K562 (cell line): Measurements from ENCODE around the gene ZKSCAN4. TPM values are rescaled to one million over a fixed set of nuclear protein-coding genes. Genes with fewer than 3 reads are reported as not detected.
A peak's percentile ranks its signal among the peaks of the same experiment; 100 is the strongest.

ENCODE experiments used
- ATAC-seq: fragments of 200-7000 bp; cut with Tn5 transposase; 3 replicates; pipeline ENCODE4 v1.9.1; 2020; ENCODE audit warnings: moderate library complexity
- BruUV-seq: library from RNA; stranded (reverse); fragments of 400-500 nt; replicated peaks from 2 replicates; lab custom pipeline; 2021; lab: Mats Ljungman, UMichigan
- CTCF ChIA-PET: fragments of 300-600 bp; formaldehyde crosslinking; extraction: SDS; loops from one replicate; lab custom pipeline; 2021; ENCODE audit warnings: low intra/inter-chr PET ratio; lab: Yijun Ruan, JAX
- POLR2A ChIA-PET: fragments of 300-600, 350-650 bp; sonication (Branson Sonifier 250); formaldehyde crosslinking; extraction: SDS; loops from one replicate; lab custom pipeline; 2021; ENCODE audit warnings: antibody characterized with exemption, inconsistent platforms; lab: Yijun Ruan, JAX
- DNase-seq, 4 experiments: peaks; one replicate each; pipeline versions ENCODE4 v3.0.0 to v3.0.0-alpha.2; 2011 to 2018; ENCODE audit warnings: low spot score in 3 of 4, mixed read lengths in 3 of 4; ENCODE audit errors: extremely low read depth in 1 of 4
- FAIRE-seq: peaks from 2 replicates; lab custom pipeline; 2011; peaks lifted over from hg19 to GRCh38; lab: Jason Lieb, UNC
- H2AFZ ChIP-seq: 2 replicates; pipeline ENCODE4 v1.6.0; 2011; ENCODE audit warnings: low read depth, low read length, control low read depth, inconsistent platforms
- H3K27ac ChIP-seq: fragments of 200-600 bp; 3 replicates; pipeline ENCODE4 v1.8.0; 2011; ENCODE audit warnings: low read depth, mild to moderate bottlenecking, control low read depth, inconsistent platforms, low read length, moderate library complexity, mixed read lengths; ENCODE audit errors: extremely low read depth
- H3K27me3 ChIP-seq, 2 experiments: fragments of 300-600 bp in 1 of 2; 2 replicates in 1 of 2; 3 replicates in 1 of 2; pipeline versions ENCODE4 v1.6.0 to v1.8.0; 2011; ENCODE audit warnings: inconsistent platforms in 2 of 2, low read length in 2 of 2, mild to moderate bottlenecking in 1 of 2, mixed read lengths in 1 of 2, moderate library complexity in 1 of 2; ENCODE audit not compliant: control insufficient read depth in 2 of 2, insufficient read depth in 2 of 2
- H3K36me3 ChIP-seq: fragments of 300-600 bp; 3 replicates; pipeline ENCODE4 v1.8.0; 2011; ENCODE audit warnings: mild to moderate bottlenecking, low read length, inconsistent platforms; ENCODE audit not compliant: control insufficient read depth, insufficient read depth
- H3K4me1 ChIP-seq, 2 experiments: fragments of 200-600 bp in 1 of 2; replicated peaks in 1 of 2; 2 replicates in 1 of 2; 3 replicates in 1 of 2; pipeline versions ENCODE4 v1.5.1 to v1.8.0; 2011; ENCODE audit warnings: inconsistent platforms in 2 of 2, low read length in 2 of 2, mild to moderate bottlenecking in 1 of 2, mixed read lengths in 1 of 2, moderate library complexity in 1 of 2; ENCODE audit not compliant: control insufficient read depth in 2 of 2, insufficient read depth in 2 of 2
- H3K4me2 ChIP-seq: 2 replicates; pipeline ENCODE4 v1.6.1; 2011; ENCODE audit warnings: low read length, control low read depth, inconsistent platforms, mixed read lengths; ENCODE audit not compliant: insufficient read depth
- H3K4me3 ChIP-seq: fragments of 200-600 bp; sonication (generic), shearing (Covaris generic); 2 replicates; pipeline ENCODE4 v1.5.1; 2016; ENCODE audit warnings: control low read depth, inconsistent platforms
- H3K79me2 ChIP-seq: fragments of 200-600 bp; 3 replicates; pipeline ENCODE4 v1.8.0; 2011; ENCODE audit warnings: low read length, inconsistent platforms; ENCODE audit not compliant: control insufficient read depth, insufficient read depth
- H3K9ac ChIP-seq, 2 experiments: 2 replicates each; pipeline versions ENCODE4 v1.6.0 to v1.6.1; 2011; ENCODE audit warnings: low read depth in 2 of 2, low read length in 2 of 2, control low read depth in 1 of 2, inconsistent platforms in 1 of 2, mild to moderate bottlenecking in 1 of 2, mixed read lengths in 1 of 2; ENCODE audit not compliant: insufficient read depth in 1 of 2
- H3K9me1 ChIP-seq: one replicate; pipeline ENCODE4 v1.6.0; 2011; ENCODE audit warnings: inconsistent platforms, mild to moderate bottlenecking, low read length, moderate library complexity; ENCODE audit not compliant: control insufficient read depth, insufficient read depth
- H3K9me3 ChIP-seq: replicated peaks from 2 replicates; pipeline ENCODE4 v1.5.1; 2011; ENCODE audit warnings: low read depth, low read length, inconsistent platforms; ENCODE audit not compliant: control insufficient read depth, insufficient read depth
- H4K20me1 ChIP-seq: replicated peaks from 2 replicates; pipeline ENCODE4 v1.6.1; 2011; ENCODE audit warnings: low read length, inconsistent platforms, mixed read lengths; ENCODE audit not compliant: control insufficient read depth, insufficient read depth
- HDAC1 ChIP-seq, 2 experiments: fragments of 450-650 bp; IDR thresholded peaks; 2 replicates each; pipeline ENCODE4 v1.6.1; 2016 to 2017; ENCODE audit warnings: inconsistent platforms in 1 of 2, mild to moderate bottlenecking in 1 of 2, moderate library complexity in 1 of 2
- MEF2D ChIP-seq: conservative IDR thresholded peaks from 2 replicates; pipeline ENCODE4 v1.6.1; 2016; ENCODE audit warnings: low read depth, missing genetic modification characterization, missing compliant biosample characterization
- NONO ChIP-seq, 2 experiments: fragments of 200-400 bp in 1 of 2; fragments of 450-650 bp in 1 of 2; formaldehyde crosslinking in 1 of 2; IDR thresholded peaks; 2 replicates each; pipeline ENCODE4 v1.6.1; 2017; ENCODE audit warnings: low read depth in 2 of 2, mild to moderate bottlenecking in 2 of 2, moderate library complexity in 2 of 2, low read length in 1 of 2
- PTRF ChIP-seq: fragments of 450-650 bp; IDR thresholded peaks from 2 replicates; pipeline ENCODE4 v1.6.1; 2016; ENCODE audit warnings: mild to moderate bottlenecking, missing genetic modification characterization, missing compliant biosample characterization
- PURB ChIP-seq: sonication (generic); formaldehyde crosslinking; IDR thresholded peaks from 2 replicates; pipeline ENCODE4 v1.9.0; 2021; ENCODE audit warnings: low read depth, mild to moderate bottlenecking, missing genetic modification reagents
- ZNF354B ChIP-seq: fragments of 250-450 bp; sonication (Bioruptor Pico); IDR thresholded peaks from 2 replicates; pipeline ENCODE4 v1.4.0; 2020
- WGBS: fragments of 100-300 bp; shearing (Covaris generic); methylation state at CpG from one replicate; pipeline ENCODE4 v1.1.6; 2016; ENCODE audit warnings: low coverage, mixed read lengths; ENCODE audit not compliant: insufficient coverage; ENCODE audit errors: missing lambda C conversion rate; 5-methylcytosine and 5-hydroxymethylcytosine counted together
- in situ Hi-C: fragments of 300-500 bp; cut with MboI; formaldehyde crosslinking; loops from 4 replicates; pipeline ENCODE4 v1.15.0; 2018; ENCODE audit warnings: inconsistent platforms, mixed read lengths
- intact Hi-C: fragments of 100-400 bp; cut with micrococcal nuclease; formaldehyde crosslinking; loops from 2 replicates; pipeline ENCODE4 v1.14.2; 2022
- polyA plus RNA-seq, 8 experiments: library from polyadenylated mRNA; depleted of rRNA in 4 of 8; stranded (reverse) in 5 of 8; unstranded in 3 of 8; fragments of >200 nt; fragmentation: Nextera tagmentation in 2 of 8; fragmentation: Illumina TruSeq in 1 of 8; extraction: Ambion mirVana in 2 of 8; extraction: Trizol in 1 of 8; gene quantifications; 2 replicates each; pipeline versions ENCODE4 v1.2.1 to v1.2.3, GENCODE V29; 2011 to 2014; ENCODE audit warnings: inconsistent platforms in 1 of 8, missing spikeins in 1 of 8
- total RNA-seq, 7 experiments: library from RNA; depleted of rRNA in 6 of 7; stranded (reverse); fragments of >200 nt in 6 of 7; fragmentation: Illumina TruSeq in 2 of 7; extraction: Trizol in 2 of 7; gene quantifications; 2 replicates each; pipeline versions ENCODE4 v1.2.1 to v1.2.3, GENCODE V29; 2011 to 2021; ENCODE audit warnings: low replicate concordance in 1 of 7
- TF ChIP-seq, protein P1 (sequence below): sonication (generic); formaldehyde crosslinking; IDR thresholded peaks from 2 replicates; pipeline ENCODE4 v1.8.1; 2023; ENCODE audit warnings: mild to moderate bottlenecking, missing genetic modification reagents
- TF ChIP-seq, protein P2 (sequence below): sonication (generic); formaldehyde crosslinking; IDR thresholded peaks from 2 replicates; pipeline ENCODE4 v1.8.0; 2022; ENCODE audit warnings: mild to moderate bottlenecking, missing genetic modification reagents
- TF ChIP-seq, protein P3 (sequence below): fragments of 150-350 bp; conservative IDR thresholded peaks from 2 replicates; pipeline ENCODE4 v1.6.1; 2014; ENCODE audit warnings: low read length
- TF ChIP-seq, protein P4 (sequence below), 2 experiments: IDR thresholded peaks; 2 replicates each; pipeline ENCODE4 v1.6.1; 2011; ENCODE audit warnings: borderline replicate concordance in 1 of 2, control low read depth in 1 of 2, low read depth in 1 of 2, low read length in 1 of 2, mild to moderate bottlenecking in 1 of 2, mixed read lengths in 1 of 2, moderate library complexity in 1 of 2; ENCODE audit not compliant: insufficient read depth in 1 of 2, insufficient read length in 1 of 2, poor library complexity in 1 of 2, severe bottlenecking in 1 of 2; ENCODE audit errors: extremely low read depth in 1 of 2
- TF ChIP-seq, protein P5 (sequence below): fragments of 450-650 bp; formaldehyde crosslinking; IDR thresholded peaks from 2 replicates; pipeline ENCODE4 v1.4.0; 2020; ENCODE audit warnings: mild to moderate bottlenecking, moderate library complexity

The ZKSCAN4 gene
- total and polyA plus RNA-seq, 9 of the 15 experiments (the other 6 are each of a cell fraction or from before 2014, with no cell fraction given), result 1.2 to 5.3 (median 4.7) TPM

DNA sequence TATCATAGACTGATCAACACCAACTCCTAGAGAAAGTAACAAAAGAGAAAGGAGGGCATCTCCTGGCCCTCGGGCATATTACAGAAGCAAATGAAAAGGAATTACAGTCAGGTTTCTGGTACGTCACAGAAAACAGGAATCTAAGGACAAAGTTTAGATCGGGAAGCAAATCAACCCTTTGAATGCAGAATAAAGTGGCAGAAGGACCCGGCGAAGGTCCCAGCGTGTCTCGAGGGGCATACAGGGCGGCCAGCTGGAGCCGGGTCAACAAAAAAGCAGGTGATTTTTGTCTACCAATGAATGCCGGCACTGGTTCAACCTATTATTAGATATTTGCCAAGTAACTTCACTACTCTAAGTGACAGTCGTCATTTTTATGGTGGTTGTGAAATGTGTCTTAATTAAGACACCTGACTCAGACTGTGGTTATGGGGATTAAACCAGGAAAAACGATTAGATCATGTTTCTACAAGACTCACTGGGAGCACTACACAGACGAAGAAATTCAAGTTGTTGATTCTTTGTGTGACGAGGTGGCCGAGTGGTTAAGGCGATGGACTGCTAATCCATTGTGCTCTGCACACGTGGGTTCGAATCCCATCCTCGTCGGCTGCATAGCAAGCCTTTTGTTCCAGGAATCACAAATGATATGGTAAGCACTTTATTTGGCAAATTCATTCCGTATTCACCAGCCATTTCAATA, 39.4 kb downstream of the ZKSCAN4 start:
- CTCF ChIA-PET, result interaction anchor here (0.6 kb wide), 1 partner anchor 144 kb away, joined by 3 read pairs; no protein-coding TSS in a partner anchor
- peaks cover 16 to 23% of the 10 kb centered on the region in 2 experiments for H3K4me1 ChIP-seq
- H3K4me2 ChIP-seq, result peak overlapping the region; percentile 86
- H4K20me1 ChIP-seq, result no peaks in the 10 kb centered on the region; the same call in 1 of the 2 replicates
- peak overlapping the region; percentile 74 for H3K27ac ChIP-seq
- no peaks in the 10 kb centered on the region for H3K9me1 ChIP-seq
- DNase-seq, result peak; percentile 80 to 95 (median 82)
- peak overlapping the region; percentile 96 for H2AFZ ChIP-seq
- H3K9ac ChIP-seq, result peak overlapping the region; percentile 70 to 91; a peak in 3 of 4 replicates
- WGBS, result under 1% methylated on average over 21 of the region's 21 CpGs
- FAIRE-seq, result peak; percentile 83
- peak; percentile 78 for ATAC-seq
- in situ Hi-C loops (no loop called here), intact Hi-C loops (loop anchor here (2.0 to 10.0 kb wide), 5 partner anchors 50 to 1048 kb away; a partner anchor contains a TSS)
- no peaks in the 10 kb centered on the region for H3K36me3 ChIP-seq
- peaks cover 8% of the 10 kb centered on the region for H3K79me2 ChIP-seq
- H3K9me3 ChIP-seq, result peaks cover 5% of the 10 kb centered on the region; the same call in 1 of the 2 replicates
- POLR2A ChIA-PET, result interaction anchor here (0.7 to 2.3 kb wide), 11 partner anchors 8 to 404 kb away, joined by 3 to 19 read pairs (median 3); no protein-coding TSS in a partner anchor
- H3K27me3 ChIP-seq, result no peaks in the 10 kb centered on the region
- BruUV-seq, result TSS peak; percentile 99
- peak overlapping the region; percentile 48 for H3K4me3 ChIP-seq
- TF ChIP-seq ZNF354B (CRISPR knock-in tag) (no peak; the same call in 1 of the 2 replicates), PTRF (tag) (no peak), HDAC1 (IDR thresholded peaks at IDR 0.05) (peak in 1 of 2 experiments; percentile 92; a peak in 3 of 4 replicates), NONO (IDR thresholded peaks at IDR 0.05; ENCODE audit: low read depth in 2 of 2, low read length in 1 of 2) (0 out of 4 replicates have a peak, but pooled peaks of 1 of the 2 experiments have one; percentile 34), PURB (CRISPR knock-in tag) (no peak), MEF2D (peak; percentile 77)
- TF ChIP-seq, protein P1, sequence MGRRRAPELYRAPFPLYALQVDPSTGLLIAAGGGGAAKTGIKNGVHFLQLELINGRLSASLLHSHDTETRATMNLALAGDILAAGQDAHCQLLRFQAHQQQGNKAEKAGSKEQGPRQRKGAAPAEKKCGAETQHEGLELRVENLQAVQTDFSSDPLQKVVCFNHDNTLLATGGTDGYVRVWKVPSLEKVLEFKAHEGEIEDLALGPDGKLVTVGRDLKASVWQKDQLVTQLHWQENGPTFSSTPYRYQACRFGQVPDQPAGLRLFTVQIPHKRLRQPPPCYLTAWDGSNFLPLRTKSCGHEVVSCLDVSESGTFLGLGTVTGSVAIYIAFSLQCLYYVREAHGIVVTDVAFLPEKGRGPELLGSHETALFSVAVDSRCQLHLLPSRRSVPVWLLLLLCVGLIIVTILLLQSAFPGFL (CRISPR knock-in tag), result no peak
- TF ChIP-seq, protein P2, sequence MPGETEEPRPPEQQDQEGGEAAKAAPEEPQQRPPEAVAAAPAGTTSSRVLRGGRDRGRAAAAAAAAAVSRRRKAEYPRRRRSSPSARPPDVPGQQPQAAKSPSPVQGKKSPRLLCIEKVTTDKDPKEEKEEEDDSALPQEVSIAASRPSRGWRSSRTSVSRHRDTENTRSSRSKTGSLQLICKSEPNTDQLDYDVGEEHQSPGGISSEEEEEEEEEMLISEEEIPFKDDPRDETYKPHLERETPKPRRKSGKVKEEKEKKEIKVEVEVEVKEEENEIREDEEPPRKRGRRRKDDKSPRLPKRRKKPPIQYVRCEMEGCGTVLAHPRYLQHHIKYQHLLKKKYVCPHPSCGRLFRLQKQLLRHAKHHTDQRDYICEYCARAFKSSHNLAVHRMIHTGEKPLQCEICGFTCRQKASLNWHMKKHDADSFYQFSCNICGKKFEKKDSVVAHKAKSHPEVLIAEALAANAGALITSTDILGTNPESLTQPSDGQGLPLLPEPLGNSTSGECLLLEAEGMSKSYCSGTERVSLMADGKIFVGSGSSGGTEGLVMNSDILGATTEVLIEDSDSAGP, result 0 out of 2 replicates have a peak, but pooled peaks have one; percentile 48
- TF ChIP-seq, protein P3, sequence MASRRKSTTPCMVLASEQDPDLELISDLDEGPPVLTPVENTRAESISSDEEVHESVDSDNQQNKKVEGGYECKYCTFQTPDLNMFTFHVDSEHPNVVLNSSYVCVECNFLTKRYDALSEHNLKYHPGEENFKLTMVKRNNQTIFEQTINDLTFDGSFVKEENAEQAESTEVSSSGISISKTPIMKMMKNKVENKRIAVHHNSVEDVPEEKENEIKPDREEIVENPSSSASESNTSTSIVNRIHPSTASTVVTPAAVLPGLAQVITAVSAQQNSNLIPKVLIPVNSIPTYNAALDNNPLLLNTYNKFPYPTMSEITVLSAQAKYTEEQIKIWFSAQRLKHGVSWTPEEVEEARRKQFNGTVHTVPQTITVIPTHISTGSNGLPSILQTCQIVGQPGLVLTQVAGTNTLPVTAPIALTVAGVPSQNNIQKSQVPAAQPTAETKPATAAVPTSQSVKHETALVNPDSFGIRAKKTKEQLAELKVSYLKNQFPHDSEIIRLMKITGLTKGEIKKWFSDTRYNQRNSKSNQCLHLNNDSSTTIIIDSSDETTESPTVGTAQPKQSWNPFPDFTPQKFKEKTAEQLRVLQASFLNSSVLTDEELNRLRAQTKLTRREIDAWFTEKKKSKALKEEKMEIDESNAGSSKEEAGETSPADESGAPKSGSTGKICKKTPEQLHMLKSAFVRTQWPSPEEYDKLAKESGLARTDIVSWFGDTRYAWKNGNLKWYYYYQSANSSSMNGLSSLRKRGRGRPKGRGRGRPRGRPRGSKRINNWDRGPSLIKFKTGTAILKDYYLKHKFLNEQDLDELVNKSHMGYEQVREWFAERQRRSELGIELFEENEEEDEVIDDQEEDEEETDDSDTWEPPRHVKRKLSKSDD, result no peak
- TF ChIP-seq, protein P4, sequence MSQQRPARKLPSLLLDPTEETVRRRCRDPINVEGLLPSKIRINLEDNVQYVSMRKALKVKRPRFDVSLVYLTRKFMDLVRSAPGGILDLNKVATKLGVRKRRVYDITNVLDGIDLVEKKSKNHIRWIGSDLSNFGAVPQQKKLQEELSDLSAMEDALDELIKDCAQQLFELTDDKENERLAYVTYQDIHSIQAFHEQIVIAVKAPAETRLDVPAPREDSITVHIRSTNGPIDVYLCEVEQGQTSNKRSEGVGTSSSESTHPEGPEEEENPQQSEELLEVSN (IDR thresholded peaks at IDR 0.05; ENCODE audit: borderline replicate concordance in 1 of 2, extremely low read depth in 1 of 2, insufficient read depth in 1 of 2, insufficient read length in 1 of 2, low read depth in 1 of 2, low read length in 1 of 2, poor library complexity in 1 of 2, severe bottlenecking in 1 of 2), result peak; percentile 35 to 53
- TF ChIP-seq, protein P5, sequence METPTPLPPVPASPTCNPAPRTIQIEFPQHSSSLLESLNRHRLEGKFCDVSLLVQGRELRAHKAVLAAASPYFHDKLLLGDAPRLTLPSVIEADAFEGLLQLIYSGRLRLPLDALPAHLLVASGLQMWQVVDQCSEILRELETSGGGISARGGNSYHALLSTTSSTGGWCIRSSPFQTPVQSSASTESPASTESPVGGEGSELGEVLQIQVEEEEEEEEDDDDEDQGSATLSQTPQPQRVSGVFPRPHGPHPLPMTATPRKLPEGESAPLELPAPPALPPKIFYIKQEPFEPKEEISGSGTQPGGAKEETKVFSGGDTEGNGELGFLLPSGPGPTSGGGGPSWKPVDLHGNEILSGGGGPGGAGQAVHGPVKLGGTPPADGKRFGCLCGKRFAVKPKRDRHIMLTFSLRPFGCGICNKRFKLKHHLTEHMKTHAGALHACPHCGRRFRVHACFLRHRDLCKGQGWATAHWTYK (CRISPR knock-in tag), result no peak
